Neural cell (in vitro differentiated cells): Measurements from ENCODE around the gene SHROOM2. TPM values are rescaled to one million over a fixed set of nuclear protein-coding genes. Genes with fewer than 3 reads are reported as not detected.

Source experiments
- H2AFZ ChIP-seq: fragments of 200-600, 300-800 bp; sonication (generic), shearing (Covaris generic); 2 replicates; pipeline ENCODE4 v1.6.0; 2014; ENCODE audit warnings: low read depth, mild to moderate bottlenecking, antibody characterized with exemption, low read length, moderate library complexity
- H3F3A ChIP-seq: fragments of 200-600 bp; shearing (Covaris generic); 2 replicates; pipeline ENCODE4 v1.6.1; 2016; ENCODE audit warnings: mild to moderate bottlenecking, moderate library complexity, mixed read lengths, antibody characterized with exemption, low read length; ENCODE audit not compliant: insufficient read depth, poor library complexity, severe bottlenecking
- H3K27ac ChIP-seq: fragments of 200-600, 300-800 bp; sonication (generic), shearing (Covaris generic); 2 replicates; pipeline ENCODE4 v1.5.1; 2014; ENCODE audit warnings: mild to moderate bottlenecking, low read length, moderate library complexity
- H3K27me3 ChIP-seq: fragments of 300-800, 200-600 bp; sonication (generic), shearing (Covaris generic); 2 replicates; pipeline ENCODE4 v1.6.0; 2014; ENCODE audit warnings: mild to moderate bottlenecking, low read depth, low read length, moderate library complexity; ENCODE audit not compliant: insufficient read depth
- H3K36me3 ChIP-seq: fragments of 300-800, 200-600 bp; sonication (generic), shearing (Covaris generic); 2 replicates; pipeline ENCODE4 v1.5.1; 2014; ENCODE audit warnings: mild to moderate bottlenecking, antibody characterized with exemption, low read length, moderate library complexity; ENCODE audit not compliant: insufficient read depth
- H3K4me2 ChIP-seq: fragments of 300-800, 200-600 bp; sonication (generic), shearing (Covaris generic); 2 replicates; pipeline ENCODE4 v1.6.0; 2014; ENCODE audit warnings: mild to moderate bottlenecking, low read length
- H3K4me3 ChIP-seq: fragments of 300-800, 200-600 bp; sonication (generic), shearing (Covaris generic); 2 replicates; pipeline ENCODE4 v1.5.1; 2014; ENCODE audit warnings: mild to moderate bottlenecking, low read length, moderate library complexity
- H3K79me2 ChIP-seq: fragments of 200-600 bp; shearing (Covaris generic); replicated peaks from 2 replicates; pipeline ENCODE4 v1.6.0; 2014; ENCODE audit warnings: mild to moderate bottlenecking, low read length, moderate library complexity; ENCODE audit not compliant: insufficient read depth
- H3K9ac ChIP-seq: fragments of 300-800, 200-600 bp; sonication (generic), shearing (Covaris generic); 2 replicates; pipeline ENCODE4 v1.6.1; 2016; ENCODE audit warnings: mild to moderate bottlenecking, low read length, mixed read lengths
- H3K9me2 ChIP-seq: fragments of 200-600 bp; shearing (Covaris generic); 2 replicates; pipeline ENCODE4 v1.6.1; 2016; ENCODE audit warnings: mild to moderate bottlenecking, low read length, mixed read lengths; ENCODE audit not compliant: insufficient read depth
- H3K9me3 ChIP-seq: fragments of 200-600, 300-800 bp; sonication (generic), shearing (Covaris generic); 2 replicates; pipeline ENCODE4 v1.6.1; 2016; ENCODE audit warnings: mild to moderate bottlenecking, mixed run types, low read length, moderate library complexity, mixed read lengths
- H4K20me1 ChIP-seq: fragments of 200-600 bp; shearing (Covaris generic); 2 replicates; pipeline ENCODE4 v1.6.1; 2016; ENCODE audit warnings: mild to moderate bottlenecking, mixed run types; ENCODE audit not compliant: insufficient read depth
- CTCF ChIP-seq: fragments of 450-650 bp; IDR thresholded peaks from 2 replicates; pipeline ENCODE4 v1.5.1; 2014; ENCODE audit warnings: antibody characterized with exemption, mild to moderate bottlenecking, moderate library complexity; ENCODE audit not compliant: poor library complexity, severe bottlenecking
- EP300 ChIP-seq: fragments of 450-650 bp; conservative IDR thresholded peaks from 2 replicates; pipeline ENCODE4 v1.6.1; 2014; ENCODE audit warnings: antibody characterized with exemption, mild to moderate bottlenecking, moderate library complexity; ENCODE audit not compliant: poor library complexity, severe bottlenecking
- EZH2 ChIP-seq: fragments of 200-600, 300-800 bp; shearing (Covaris generic), sonication (generic); IDR thresholded peaks from 2 replicates; pipeline ENCODE4 v1.6.1; 2014; ENCODE audit warnings: antibody characterized with exemption, low read length, borderline replicate concordance, mild to moderate bottlenecking; ENCODE audit not compliant: insufficient read depth, poor library complexity, severe bottlenecking
- MXI1 ChIP-seq: fragments of 450-650 bp; conservative IDR thresholded peaks from 2 replicates; pipeline ENCODE4 v1.6.1; 2014; ENCODE audit warnings: antibody characterized with exemption, mild to moderate bottlenecking; ENCODE audit not compliant: poor library complexity, severe bottlenecking
- POLR2AphosphoS5 ChIP-seq: IDR thresholded peaks from 2 replicates; pipeline ENCODE4 v1.6.1; 2012
- RAD21 ChIP-seq: fragments of 450-650 bp; conservative IDR thresholded peaks from 2 replicates; pipeline ENCODE4 v1.6.1; 2014; ENCODE audit warnings: antibody characterized with exemption, mild to moderate bottlenecking, moderate library complexity
- REST ChIP-seq: IDR thresholded peaks from 2 replicates; pipeline ENCODE4 v1.6.1; 2012; ENCODE audit warnings: borderline replicate concordance
- SMC3 ChIP-seq: fragments of 450-650 bp; conservative IDR thresholded peaks from 2 replicates; pipeline ENCODE4 v1.6.1; 2014; ENCODE audit warnings: antibody characterized with exemption, mild to moderate bottlenecking, moderate library complexity; ENCODE audit not compliant: poor library complexity
- TAF1 ChIP-seq: IDR thresholded peaks from 2 replicates; pipeline ENCODE4 v1.6.1; 2012; ENCODE audit warnings: low read depth
- polyA plus RNA-seq: library from polyadenylated mRNA; depleted of rRNA; stranded (reverse); fragments of >200 nt; gene quantifications from 2 replicates; pipeline ENCODE4 v1.2.3, GENCODE V29; 2014

Gene SHROOM2
- polyA plus RNA-seq, 1 donor from 2014 or later, result 9.2 TPM

GRCh38 chrX:9921407-9921806 lies 135.2 kb downstream of the SHROOM2 start:
- no peaks in the 10 kb centered on the region for H3K79me2 ChIP-seq

GRCh38 chrX:9923357-9923756 lies 137.1 kb downstream of the SHROOM2 start:
- H3K79me2 ChIP-seq, result no peaks in the 10 kb centered on the region
- H3K9ac ChIP-seq, result no peak overlapping the region
- no peaks in the 10 kb centered on the region for H3F3A ChIP-seq
- no peak overlapping the region for H3K4me3 ChIP-seq
- H3K9me3 ChIP-seq, result no peaks in the 10 kb centered on the region
- no peaks in the 10 kb centered on the region for H3K36me3 ChIP-seq
- H4K20me1 ChIP-seq, result no peaks in the 10 kb centered on the region
- no peak overlapping the region for H3K4me2 ChIP-seq
- no peaks in the 10 kb centered on the region for H3K27me3 ChIP-seq
- H3K27ac ChIP-seq, result no peak overlapping the region
- H2AFZ ChIP-seq, result no peak overlapping the region
- no peaks in the 10 kb centered on the region for H3K9me2 ChIP-seq
- TF ChIP-seq RAD21 (no peak), EP300 (no peak), SMC3 (no peak), MXI1 (no peak), TAF1 (no peak), CTCF (no peak), EZH2 (no peak)

More at GRCh38 chrX:9921407-9921806, 135.2 kb downstream of the SHROOM2 start:
- Histone ChIP-seq H3K9ac (no peak overlapping the region), H3K27ac (no peak overlapping the region), H3K9me2 (no peaks in the 10 kb centered on the region), H3F3A (no peaks in the 10 kb centered on the region), H3K9me3 (no peaks in the 10 kb centered on the region), H2AFZ (no peak overlapping the region), H3K27me3 (no peaks in the 10 kb centered on the region), H4K20me1 (no peaks in the 10 kb centered on the region), H3K36me3 (no peaks in the 10 kb centered on the region), H3K4me2 (no peak overlapping the region), H3K4me3 (no peak overlapping the region)
- TF ChIP-seq RAD21 (no peak), POLR2AphosphoS5 (no peak), MXI1 (no peak), REST (no peak), EZH2 (no peak), SMC3 (no peak), CTCF (no peak), EP300 (no peak), TAF1 (no peak)
